ENCODE results near the gene TTC39C.
"Not testable (repeated sequence)": the region's sequence is repeated elsewhere in the genome, so short reads cannot be mapped to it uniquely, and the experiment has no call there.

The TTC39C gene

GRCh38 chr18:24138789-24139616 lies 124.4 kb downstream of the TTC39C start, which contains the start of gene CABYR:
TSS of gene CABYR (plus strand) at chr18:24139062. CDS start at chr18:24143115, 4,053 bp downstream.
- peak in 13 of 14 donors; percentile 19 to 80 (median 72) for DNase-seq

- no peak for DNase-seq
These were observed 126.1 kb downstream of the TTC39C start for GRCh38 chr18:24140697-24141096.

- DNase-seq = no peak
These were observed 127.8 kb downstream of the TTC39C start for GRCh38 chr18:24142376-24142775.

GRCh38 chr18:24149591-24149990 lies 135.0 kb downstream of the TTC39C start:
- DNase-seq = not testable (repeated sequence)

- no peak for DNase-seq
These were observed 138.8 kb downstream of the TTC39C start for GRCh38 chr18:24153397-24153796.

- no peak for DNase-seq
These were observed 143.3 kb downstream of the TTC39C start for GRCh38 chr18:24157855-24158254.

- no peak for DNase-seq
These were observed 145.5 kb downstream of the TTC39C start for GRCh38 chr18:24160086-24160485.

- no peak for DNase-seq
These were observed 146.8 kb downstream of the TTC39C start for GRCh38 chr18:24161304-24161703.

GRCh38 chr18:24168496-24168895 lies 153.9 kb downstream of the TTC39C start:
- no peak for DNase-seq

GRCh38 chr18:24170360-24170759 lies 155.8 kb downstream of the TTC39C start:
- no peak for DNase-seq

- no peak for DNase-seq
These were observed 159.4 kb downstream of the TTC39C start for GRCh38 chr18:24173997-24174396.

- peak in 10 of 14 donors; percentile 34 to 76 (median 64) for DNase-seq
These were observed 162.3 kb downstream of the TTC39C start for GRCh38 chr18:24176727-24177416.

GRCh38 chr18:24177499-24178133 lies 163.1 kb downstream of the TTC39C start:
- DNase-seq = no peak

GRCh38 chr18:24180048-24180447 lies 165.5 kb downstream of the TTC39C start:
- DNase-seq = no peak

GRCh38 chr18:24181806-24182205 lies 167.3 kb downstream of the TTC39C start:
- no peak for DNase-seq
